GM21723 (cell line): ENCODE results near the gene OR5C1.
A peak's percentile ranks its signal among the peaks of the same experiment; 100 is the strongest.
"Not testable (repeated sequence)": the region's sequence is repeated elsewhere in the genome, so short reads cannot be mapped to it uniquely, and the experiment has no call there.

ENCODE experiments used
- ATAC-seq: cut with Tn5 transposase; IDR thresholded peaks from one replicate; pipeline ENCODE4 v1.9.1; 2021; ENCODE audit warnings: mild to moderate bottlenecking, moderate library complexity; ENCODE audit not compliant: unreplicated experiment

OR5C1 gene

DNA sequence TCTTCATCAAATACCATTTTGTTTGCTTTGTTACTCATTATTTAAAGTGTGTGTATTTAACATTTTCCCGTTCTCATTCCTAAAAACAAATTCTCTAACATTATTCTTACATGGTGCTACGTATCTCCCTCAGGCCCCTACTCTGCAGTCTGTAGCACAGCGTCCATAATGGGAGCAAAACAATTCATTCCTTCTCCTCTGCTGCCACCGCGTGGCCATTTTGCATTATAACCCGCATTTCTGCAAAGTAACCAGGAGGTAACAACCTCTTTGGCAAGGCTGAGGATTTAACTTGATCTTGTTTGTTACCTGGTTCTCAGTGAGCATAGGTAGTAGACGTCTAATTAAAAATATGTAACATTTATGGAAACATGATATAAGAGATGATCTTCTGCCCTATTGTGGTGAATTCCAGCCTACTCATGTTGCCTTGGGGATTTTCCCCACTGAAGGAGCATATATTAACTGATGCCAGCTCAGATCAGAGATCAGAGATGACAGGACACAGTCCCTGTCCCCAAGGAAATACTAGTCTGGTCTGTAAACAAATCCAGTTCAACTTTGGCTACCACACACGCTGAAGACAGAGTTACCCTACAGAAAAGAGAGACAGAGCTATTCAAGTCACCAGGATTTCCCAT, 21.7 kb downstream of the OR5C1 start:
- ATAC-seq = peak; percentile 82

DNA sequence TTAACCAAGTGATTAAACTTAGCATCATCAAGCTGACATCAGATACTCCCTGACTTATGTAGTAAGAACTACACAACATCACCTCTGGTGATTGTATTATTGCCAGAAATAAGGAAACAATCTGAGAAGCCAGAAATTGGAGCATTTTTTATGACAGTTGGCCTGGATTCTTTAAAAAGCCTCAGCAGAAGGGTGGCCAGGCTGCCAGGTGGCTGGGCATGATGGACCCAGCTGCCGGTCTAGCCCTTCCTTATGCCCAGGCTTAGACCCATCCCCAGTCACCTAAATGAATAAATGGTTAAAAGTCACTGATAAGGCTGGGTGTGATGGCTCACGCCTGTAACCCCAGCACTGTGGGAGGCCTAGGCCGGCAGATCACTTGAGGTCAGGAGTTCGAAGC, 24.0 kb downstream of the OR5C1 start:
- ATAC-seq = no peak

GRCh38 chr9:122814545-122814944, 25.8 kb downstream of the OR5C1 start:
- no peak for ATAC-seq

DNA sequence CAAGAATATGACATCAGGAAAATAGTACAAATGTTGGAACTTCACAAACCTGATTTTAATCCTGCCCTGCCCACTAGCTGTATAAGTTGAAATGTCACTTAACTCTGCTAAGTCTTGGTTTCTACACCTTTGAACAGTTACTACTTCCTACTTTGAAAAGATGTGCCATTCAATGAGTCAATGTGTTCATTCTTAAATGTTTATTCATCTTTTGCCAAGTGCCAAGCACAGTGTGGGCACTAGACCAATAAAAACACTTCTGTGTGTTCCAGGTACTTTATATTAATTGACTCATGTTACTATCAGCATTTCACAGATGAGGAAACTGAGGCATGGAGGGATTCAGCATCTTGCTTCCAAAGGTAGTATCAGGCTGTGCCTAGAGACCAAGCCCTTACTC, 26.8 kb downstream of the OR5C1 start:
- ATAC-seq = no peak

DNA sequence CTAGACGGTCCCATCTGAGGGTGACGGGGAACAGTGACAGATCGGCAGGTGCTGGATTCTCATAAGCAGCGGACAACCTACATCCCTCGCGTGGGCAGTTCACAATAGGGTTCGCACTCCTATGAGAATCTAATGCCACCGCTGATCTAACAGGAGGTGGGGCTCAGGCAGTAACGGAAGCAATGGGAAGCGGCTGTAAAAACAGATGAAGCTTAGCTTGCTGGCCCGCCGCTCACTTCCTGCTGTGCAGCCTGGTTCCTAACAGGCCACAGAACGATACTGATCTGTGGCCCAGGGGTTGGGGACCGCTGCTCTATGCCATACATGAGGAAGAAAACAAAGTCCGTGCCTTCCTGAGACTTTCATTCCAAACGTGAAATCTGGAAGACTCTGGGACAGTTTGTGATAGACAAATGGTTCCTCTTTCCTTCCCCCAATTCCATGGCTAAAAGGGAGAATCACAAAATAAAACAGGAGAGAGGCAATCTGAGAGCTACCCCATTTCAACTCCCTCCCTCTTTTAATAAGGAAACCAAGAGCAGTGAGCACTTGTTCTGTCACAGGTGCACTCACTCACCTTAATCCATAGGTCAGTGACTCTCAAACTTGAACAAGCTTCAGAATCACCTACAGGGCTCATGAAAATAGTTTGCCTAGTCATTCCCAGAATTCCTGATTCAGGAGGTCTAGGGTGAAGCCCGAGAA, 27.6 kb downstream of the OR5C1 start:
- no peak for ATAC-seq

GRCh38 chr9:122819326-122819725, 30.6 kb downstream of the OR5C1 start:
- no peak for ATAC-seq

DNA sequence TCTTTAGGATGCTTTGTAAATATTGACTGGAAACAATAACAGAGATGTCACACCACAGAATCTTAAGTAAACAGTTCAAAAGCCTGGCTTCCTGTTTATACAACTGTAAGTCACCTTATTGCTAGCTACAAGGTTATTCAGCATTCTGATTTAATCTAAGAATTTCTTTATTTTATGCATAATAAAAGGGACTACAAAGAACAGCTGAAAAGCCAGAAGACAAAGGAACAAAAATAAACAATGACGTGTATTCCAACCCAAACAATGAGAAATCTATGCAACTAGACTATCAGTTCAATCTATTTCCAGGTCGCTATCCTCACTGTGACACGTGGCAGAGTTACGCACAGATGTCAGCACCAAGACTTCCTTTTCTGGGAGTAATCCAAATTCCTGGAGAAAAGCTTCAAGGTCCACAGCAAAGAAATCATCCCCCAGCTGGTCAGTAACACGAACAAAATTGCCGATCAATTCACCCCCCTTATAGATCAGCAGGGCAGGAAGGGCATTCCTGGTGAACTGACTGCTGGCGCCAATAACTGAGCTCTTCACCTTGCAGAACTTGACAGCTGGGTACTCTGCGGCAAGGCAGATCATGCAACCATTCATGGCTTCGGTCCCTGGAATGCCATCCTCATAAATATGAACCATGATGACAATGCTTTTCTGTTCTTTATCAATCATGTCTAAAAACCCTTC, 31.2 kb downstream of the OR5C1 start:
- ATAC-seq = no peak

DNA sequence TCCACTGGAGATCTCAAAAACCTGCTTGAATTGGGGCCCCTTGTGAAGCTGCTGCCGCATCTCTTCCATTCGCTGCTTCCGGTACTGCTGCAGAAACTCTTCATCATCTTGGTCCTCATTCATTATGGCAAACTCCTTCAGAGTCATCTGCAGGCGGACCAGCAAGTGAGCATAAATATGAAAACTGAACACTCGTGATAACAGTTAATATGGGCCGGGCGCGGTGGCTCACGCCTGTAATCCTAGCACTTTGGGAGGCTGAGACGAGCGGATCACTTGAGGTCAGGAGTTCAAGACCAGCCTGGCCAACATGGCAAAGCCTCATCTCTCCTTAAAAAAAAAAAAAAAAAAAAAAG, 31.7 kb downstream of the OR5C1 start:
- no peak for ATAC-seq

GRCh38 chr9:122821278-122821943, 32.7 kb downstream of the OR5C1 start:
- no peak for ATAC-seq

DNA sequence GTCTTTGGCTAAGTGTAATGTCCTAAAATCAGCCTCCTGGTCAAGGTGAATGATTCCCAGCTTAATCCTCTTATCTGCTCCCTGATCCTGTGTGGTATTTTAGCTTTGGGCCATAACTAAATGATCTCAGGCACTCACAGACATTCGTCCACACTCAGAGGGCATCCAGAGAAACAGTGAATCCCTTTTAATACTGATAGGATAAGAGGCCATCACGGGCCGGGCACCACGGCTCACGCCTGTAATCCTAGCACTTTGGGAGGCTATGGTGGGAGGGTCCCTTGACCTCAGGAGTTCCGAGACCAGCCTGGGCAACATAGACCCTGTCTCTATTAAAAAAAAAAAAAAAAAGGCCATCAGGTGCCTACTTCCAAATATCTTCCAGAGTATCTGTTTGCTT, 33.3 kb downstream of the OR5C1 start:
- no peak for ATAC-seq

DNA sequence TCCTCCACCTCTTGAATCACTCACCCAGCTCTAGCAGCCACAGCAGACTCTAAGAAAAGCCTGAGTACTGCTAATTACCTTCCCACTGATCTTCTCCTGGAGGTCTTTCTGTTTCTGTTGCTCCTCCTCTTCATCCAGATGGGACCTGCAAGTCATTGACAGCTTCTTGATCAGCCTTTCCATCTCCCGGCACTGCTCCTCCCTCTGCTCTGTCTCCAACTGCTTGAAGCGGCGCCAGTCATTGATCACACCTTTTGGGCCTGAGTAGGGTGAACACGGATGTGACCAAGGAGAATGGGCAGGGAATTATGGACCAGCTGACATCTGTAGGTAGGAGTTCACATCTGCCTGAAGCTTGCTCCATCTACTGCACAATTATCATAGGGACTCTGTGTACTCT, 34.2 kb downstream of the OR5C1 start:
- no peak for ATAC-seq

DNA sequence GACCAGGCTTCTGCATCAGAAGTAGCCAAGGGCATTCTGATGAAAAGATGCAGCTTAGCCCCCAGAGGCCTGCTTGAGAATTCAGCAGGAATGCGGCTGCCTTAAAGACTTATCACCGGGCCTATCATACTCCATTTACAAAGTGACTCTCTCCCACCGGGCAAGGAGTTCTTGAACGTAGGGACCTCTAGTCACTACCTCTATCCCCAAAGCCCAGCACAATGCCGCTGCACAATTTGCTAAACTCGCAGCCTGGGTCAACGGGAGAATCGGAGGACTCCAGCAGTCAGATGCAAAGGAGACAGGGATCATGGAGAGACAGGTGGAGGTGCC, 39.0 kb downstream of the OR5C1 start:
- ATAC-seq = peak; percentile 12

DNA sequence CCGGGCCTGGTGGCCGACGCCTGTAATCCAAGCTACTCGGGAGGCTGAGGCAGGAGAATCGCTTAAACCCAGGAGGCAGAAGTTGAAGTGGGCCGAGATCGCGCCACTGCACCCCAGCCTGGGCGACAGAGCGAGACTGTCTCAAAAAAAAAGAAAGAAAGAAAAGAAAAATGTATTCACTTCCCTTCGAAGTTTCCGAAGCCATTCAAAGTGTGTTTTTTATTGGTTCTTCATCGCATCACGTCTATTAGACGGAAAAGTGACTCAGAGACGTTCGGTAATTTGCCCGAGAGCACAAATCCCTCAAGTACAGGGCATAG, 40.2 kb downstream of the OR5C1 start:
- ATAC-seq = not testable (repeated sequence)

- ATAC-seq = no peak
These were observed 43.5 kb downstream of the OR5C1 start for GRCh38 chr9:122832194-122832593.

- ATAC-seq = no peak
These were observed 46.6 kb downstream of the OR5C1 start for GRCh38 chr9:122835313-122835731.

- ATAC-seq = no peak
These were observed 48.6 kb downstream of the OR5C1 start for GRCh38 chr9:122837266-122837850.

DNA sequence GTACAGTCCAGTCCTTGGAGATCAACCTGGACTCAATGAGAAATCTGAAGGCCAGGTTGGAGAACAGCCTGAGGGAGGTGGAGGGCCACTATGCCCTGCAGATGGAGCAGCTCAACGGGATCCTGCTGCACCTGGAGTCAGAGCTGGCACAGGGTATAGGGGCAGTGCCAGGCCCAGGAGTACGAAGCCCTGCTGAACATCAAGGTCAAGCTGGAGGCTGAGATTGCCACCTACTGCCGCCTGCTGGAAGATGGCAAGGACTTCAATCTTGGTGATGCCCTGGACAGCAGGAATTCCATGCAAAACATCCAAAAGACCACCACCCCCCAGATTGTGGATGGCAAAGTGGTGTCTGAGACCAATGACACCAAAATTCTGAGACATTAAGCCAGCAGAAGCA, 49.7 kb downstream of the OR5C1 start:
- ATAC-seq = not testable (repeated sequence)
